H1 (cell line): Measurements from ENCODE around the gene VPS41. TPM values are rescaled to one million over a fixed set of nuclear protein-coding genes. Genes with fewer than 3 reads are reported as not detected.

Source experiments
- BCL11A ChIP-seq, 2 experiments: IDR thresholded peaks; one replicate each; pipeline ENCODE4 v1.6.1; 2011; ENCODE audit warnings: low read depth in 2 of 2, low read length in 2 of 2, mild to moderate bottlenecking in 2 of 2
- CHD2 ChIP-seq: IDR thresholded peaks from 2 replicates; pipeline ENCODE4 v1.6.1; 2012; ENCODE audit warnings: low read length, improper control_type of control experiment
- POLR2AphosphoS5 ChIP-seq: IDR thresholded peaks from 2 replicates; pipeline ENCODE4 v1.6.1; 2011; ENCODE audit warnings: low read depth, low read length
- SIN3A ChIP-seq, 2 experiments: IDR thresholded peaks in 1 of 2; conservative IDR thresholded peaks in 1 of 2; 2 replicates each; pipeline ENCODE4 v1.6.1; 2011 to 2012; ENCODE audit warnings: low read length in 2 of 2, improper control_type of control experiment in 1 of 2, low read depth in 1 of 2, mild to moderate bottlenecking in 1 of 2
- polyA plus RNA-seq, 7 experiments: library from polyadenylated mRNA; depleted of rRNA in 3 of 7; stranded (reverse) in 5 of 7; unstranded in 2 of 7; fragments of >200 nt in 5 of 7; fragments of 200-250 nt in 2 of 7; gene quantifications; 1 replicate in 5 of 7; 2 replicates in 1 of 7; 4 replicates in 1 of 7; pipeline versions ENCODE4 v1.2.1 to v1.2.3, GENCODE V29; 2011 to 2013; ENCODE audit warnings: missing spikeins in 2 of 7, mixed read lengths in 2 of 7
- total RNA-seq: library from RNA; stranded (reverse); fragmentation: NEBNext Ultra II Directional; extraction: Animal tissue kit (Norgen Biotek cat#: 25700); gene quantifications from 2 replicates; pipeline ENCODE4 v1.2.1, GENCODE V29; 2021

The VPS41 gene
- total and polyA plus RNA-seq, 2 of the 8 experiments (the other 6 are each of a cell fraction or from before 2014, with no cell fraction given), result 10.7 to 63.3 TPM

GRCh38 chr7:38916396-38916795, 7.4 kb upstream of the VPS41 start (continued):
- TF ChIP-seq SIN3A (conservative IDR thresholded peaks at IDR 0.05 in 1 of 2, IDR thresholded peaks at IDR 0.05 in 1 of 2; ENCODE audit: low read depth in 1 of 2, low read length in 2 of 2) (no peak), BCL11A (IDR thresholded peaks at IDR 0.05; ENCODE audit: low read depth in 2 of 2, low read length in 2 of 2) (no peak), CHD2 (no peak), POLR2AphosphoS5 (no peak)
